Measurements from ENCODE around the gene AP1S1. TPM values are rescaled to one million over a fixed set of nuclear protein-coding genes. Genes with fewer than 3 reads are reported as not detected.

AP1S1 gene
- total and polyA plus RNA-seq, 9 of the 15 experiments (the other 6 are each of a cell fraction or from before 2014, with no cell fraction given): 4.4 to 149 (median 89.4) TPM

GRCh38 chr7:101163279-101164070 is 9.2 kb downstream of the AP1S1 start (continued):
- peak in 1 of 2 experiments; percentile 87 for TF ChIP-seq E2F6 (IDR thresholded peaks at IDR 0.05; ENCODE audit: borderline replicate concordance in 1 of 2, extremely low read depth in 1 of 2, insufficient read depth in 1 of 2, insufficient read length in 1 of 2, low read depth in 1 of 2, low read length in 1 of 2, poor library complexity in 1 of 2, severe bottlenecking in 1 of 2)
- TF ChIP-seq BCOR (IDR thresholded peaks at IDR 0.05): peak; percentile 38; the same call in 1 of the 2 replicates
- TF ChIP-seq OTX1 (CRISPR knock-in tag; IDR thresholded peaks at IDR 0.05): 0 out of 2 replicates have a peak, but pooled peaks have one; percentile 5
- no peak for TF ChIP-seq KAT2B (IDR thresholded peaks at IDR 0.05; ENCODE audit: low read depth, low read length)
- TF ChIP-seq POLR2G (IDR thresholded peaks at IDR 0.05; ENCODE audit: low read depth, low read length): peak; percentile 74
- no peak for TF ChIP-seq RBM15 (IDR thresholded peaks at IDR 0.05; ENCODE audit: insufficient read depth, low read length)
- no peak for TF ChIP-seq SREBF1 (IDR thresholded peaks at IDR 0.05; ENCODE audit: borderline replicate concordance, low read depth, low read length)
- no peak for TF ChIP-seq MAFK (IDR thresholded peaks at IDR 0.05; ENCODE audit: low read length)
- TF ChIP-seq RHOXF2B (CRISPR knock-in tag; conservative IDR thresholded peaks at IDR 0.05): no peak
- TF ChIP-seq ZNF408 (CRISPR knock-in tag; IDR thresholded peaks at IDR 0.05; ENCODE audit: low read depth): no peak
- TF ChIP-seq POLR2A (conservative IDR thresholded peaks at IDR 0.05): peak; percentile 64
- no peak for TF ChIP-seq ZBTB11 (CRISPR knock-in tag; IDR thresholded peaks at IDR 0.05)
- peak; percentile 62 for TF ChIP-seq CREM (IDR thresholded peaks at IDR 0.05; ENCODE audit: low read depth)
- no peak for TF ChIP-seq DDX20 (tag; IDR thresholded peaks at IDR 0.05; ENCODE audit: low read depth)
- TF ChIP-seq ARID2 (IDR thresholded peaks at IDR 0.05): no peak
- TF ChIP-seq PHF20 (IDR thresholded peaks at IDR 0.05; ENCODE audit: partially characterized antibody): peak; percentile 37
- TF ChIP-seq SUPT5H (IDR thresholded peaks at IDR 0.05): peak; percentile 52; the same call in 1 of the 2 replicates
- TF ChIP-seq ZNF280A (IDR thresholded peaks at IDR 0.05; ENCODE audit: low read depth, partially characterized antibody): no peak
- TF ChIP-seq GABPA (tag; conservative IDR thresholded peaks at IDR 0.05; ENCODE audit: low read depth): peak; percentile 73
- TF ChIP-seq FOXA1 (IDR thresholded peaks at IDR 0.05; ENCODE audit: borderline replicate concordance): no peak
- TF ChIP-seq EGR1 (conservative IDR thresholded peaks at IDR 0.05): peak; percentile 97
